ENCODE data around the gene FRS2. TPM values are rescaled to one million over a fixed set of nuclear protein-coding genes. Genes with fewer than 3 reads are reported as not detected.
A peak's percentile ranks its signal among the peaks of the same experiment; 100 is the strongest.

The FRS2 gene
- total RNA-seq (43.2 and 46.3 TPM in 2 replicates), polyA plus RNA-seq (15.9 and 21.6 TPM in 2 replicates)

GRCh38 chr12:69470189-69471075 is at the start of gene FRS2:
Gene FRS2 (plus strand): TSS chr12:69470388. CDS start chr12:69569031, 98,643 bp downstream.
- peak within 1 kb of the TSS; percentile 100 for H3K27ac ChIP-seq
- H3K4me1 ChIP-seq (ENCODE audit: low read depth) = peaks cover 32% of the 10 kb centered on the region
- peak within 1 kb of the TSS; percentile 99 for H3K4me3 ChIP-seq

GRCh38 chr12:69421548-69421947 is 48.6 kb upstream of the FRS2 start:
- Histone ChIP-seq H3K27me3 (no peaks in the 10 kb centered on the region), H3K27ac (no peak overlapping the region), H3K9me3 (ENCODE audit: low read depth) (no peaks in the 10 kb centered on the region), H3K4me3 (no peak overlapping the region), H3K4me1 (ENCODE audit: low read depth) (peaks cover 9% of the 10 kb centered on the region), H3K36me3 (no peaks in the 10 kb centered on the region)
- TF ChIP-seq CTCF (IDR thresholded peaks at IDR 0.05; ENCODE audit: low read depth, low read length) = no peak
- no peak for DNase-seq (ENCODE audit: low read depth in 1 of 2, low spot score in 1 of 2)

More at GRCh38 chr12:69470189-69471075, at the start of gene FRS2:
- DNase-seq (ENCODE audit: low read depth in 1 of 2, low spot score in 1 of 2) = peak; percentile 94 to 95
- H3K27me3 ChIP-seq = no peaks in the 10 kb centered on the region
- peak; percentile 37 for TF ChIP-seq CTCF (IDR thresholded peaks at IDR 0.05; ENCODE audit: low read depth, low read length)
- no peaks in the 10 kb centered on the region for H3K9me3 ChIP-seq (ENCODE audit: low read depth)
- H3K36me3 ChIP-seq = no peaks in the 10 kb centered on the region

- Histone ChIP-seq H3K27ac (no peak overlapping the region), H3K9me3 (ENCODE audit: low read depth) (no peaks in the 10 kb centered on the region), H3K27me3 (no peaks in the 10 kb centered on the region), H3K36me3 (no peaks in the 10 kb centered on the region), H3K4me3 (no peak overlapping the region), H3K4me1 (ENCODE audit: low read depth) (peaks cover 11% of the 10 kb centered on the region)
- TF ChIP-seq CTCF (IDR thresholded peaks at IDR 0.05; ENCODE audit: low read depth, low read length) = no peak
- DNase-seq (ENCODE audit: low read depth in 1 of 2, low spot score in 1 of 2) = no peak
Observed at GRCh38 chr12:69423037-69423905, 46.9 kb upstream of the FRS2 start.

DNA sequence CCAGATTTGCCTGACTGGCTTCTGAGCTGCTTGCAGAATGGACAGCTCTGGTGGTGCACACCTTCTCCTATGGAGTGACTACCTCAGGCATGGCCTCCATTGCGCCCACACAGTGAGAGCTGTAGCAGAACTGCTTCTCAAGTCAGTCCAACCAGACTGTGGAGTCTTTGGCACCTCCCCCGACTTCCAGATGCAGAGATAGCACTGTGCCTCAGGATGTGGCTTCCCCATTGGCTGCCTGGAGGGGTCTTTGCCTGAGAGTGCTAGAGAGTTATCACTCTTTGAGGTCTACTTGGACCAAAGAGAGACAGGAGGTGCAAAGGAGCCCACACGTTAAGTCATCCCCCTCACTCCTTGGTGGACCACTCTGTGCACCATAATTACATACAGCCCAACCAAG is 44.8 kb upstream of the FRS2 start:
- Histone ChIP-seq H3K27me3 (no peaks in the 10 kb centered on the region), H3K9me3 (ENCODE audit: low read depth) (no peaks in the 10 kb centered on the region), H3K4me1 (ENCODE audit: low read depth) (peaks cover 18% of the 10 kb centered on the region), H3K4me3 (no peak overlapping the region), H3K27ac (no peak overlapping the region), H3K36me3 (no peaks in the 10 kb centered on the region)
- no peak for DNase-seq (ENCODE audit: low read depth in 1 of 2, low spot score in 1 of 2)
- TF ChIP-seq CTCF (IDR thresholded peaks at IDR 0.05; ENCODE audit: low read depth, low read length) = no peak

DNA sequence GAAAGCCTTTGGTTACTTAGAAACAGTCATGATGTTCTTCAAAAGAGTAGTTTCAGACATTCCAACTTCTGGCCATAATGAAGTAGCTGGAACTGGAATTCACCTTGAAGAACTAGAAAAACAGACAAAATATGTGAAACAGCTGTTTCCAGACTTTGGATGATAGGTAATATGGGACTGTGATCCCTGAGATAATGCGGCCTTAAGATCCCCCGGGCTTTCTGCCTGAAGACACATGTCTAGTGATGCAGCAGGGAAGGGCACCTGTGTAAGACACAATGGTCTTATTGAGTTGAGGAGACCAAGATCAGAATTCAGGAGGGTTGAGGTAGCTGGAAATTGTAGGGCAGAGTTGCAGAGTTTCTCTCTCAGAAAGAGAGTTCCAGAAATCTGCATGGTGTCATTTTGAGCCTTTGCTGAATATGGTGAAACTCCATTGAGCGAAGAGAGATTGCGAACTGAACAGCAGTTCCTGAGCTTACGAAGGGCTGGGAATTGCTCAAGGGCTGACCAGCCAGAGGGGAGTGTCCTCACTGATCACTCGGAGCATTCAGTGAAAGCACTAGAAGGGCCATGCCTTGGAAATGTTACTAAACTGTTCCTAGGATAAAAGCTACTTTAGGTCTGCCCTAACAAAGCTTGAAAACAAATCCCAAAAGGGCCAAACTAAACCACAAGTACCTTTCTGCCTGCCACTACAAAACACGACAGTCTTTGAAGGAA is 41.7 kb upstream of the FRS2 start:
- no peaks in the 10 kb centered on the region for H3K9me3 ChIP-seq (ENCODE audit: low read depth)
- no peak for TF ChIP-seq CTCF (IDR thresholded peaks at IDR 0.05; ENCODE audit: low read depth, low read length)
- no peak overlapping the region for H3K27ac ChIP-seq
- peak; percentile 25 to 38 for DNase-seq (ENCODE audit: low read depth in 1 of 2, low spot score in 1 of 2)
- no peaks in the 10 kb centered on the region for H3K36me3 ChIP-seq
- no peak overlapping the region for H3K4me3 ChIP-seq
- peaks cover 42% of the 10 kb centered on the region for H3K4me1 ChIP-seq (ENCODE audit: low read depth)
- no peaks in the 10 kb centered on the region for H3K27me3 ChIP-seq
